ENCODE results near the gene CLCNKB. TPM values are rescaled to one million over a fixed set of nuclear protein-coding genes. Genes with fewer than 3 reads are reported as not detected.
"Not testable (repeated sequence)": the region's sequence is repeated elsewhere in the genome, so short reads cannot be mapped to it uniquely, and the experiment has no call there.

CLCNKB gene
- total RNA-seq, 4 donors from 2014 or later = 0.39 to 3.1 (median 0.44) TPM; not detected in 1

DNA sequence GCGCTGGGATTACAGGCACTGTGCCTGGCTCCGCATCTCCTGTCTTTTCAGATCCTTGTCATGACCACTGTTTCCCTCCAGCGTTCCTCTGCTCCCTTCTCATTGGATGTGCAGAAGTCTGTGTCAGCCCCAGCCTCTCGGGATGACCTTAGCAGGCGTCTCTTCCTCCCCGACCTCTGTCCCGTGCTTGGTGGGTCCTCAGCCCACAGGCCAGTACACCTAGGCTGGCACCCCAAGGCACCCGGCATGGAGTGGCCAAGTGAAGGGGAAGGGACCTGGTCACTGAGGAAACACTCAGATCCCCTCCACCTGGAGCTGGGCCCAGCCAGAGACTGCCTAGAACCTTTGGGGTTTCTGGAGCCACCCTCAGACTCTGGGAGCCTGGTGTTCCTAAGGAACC, 2.4 kb upstream of the CLCNKB start:
- Histone ChIP-seq H3K4me3 (no peak overlapping the region), H3K27ac (no peak overlapping the region), H3K27me3 (no peaks in the 10 kb centered on the region), H3K9me3 (no peaks in the 10 kb centered on the region), H3K4me1 (no peaks in the 10 kb centered on the region), H3K36me3 (no peaks in the 10 kb centered on the region)
- TF ChIP-seq EP300 (IDR thresholded peaks at IDR 0.05) (no peak), CTCF (IDR thresholded peaks at IDR 0.05) (no peak), POLR2A (IDR thresholded peaks at IDR 0.05) (no peak)
- no peak for DNase-seq (ENCODE audit: low spot score in 2 of 2)
- 41 to 61% methylated on average over 7 to 8 of the region's 8 CpGs for WGBS, 2 donors

GRCh38 chr1:16042096-16042495, 1.5 kb upstream of the CLCNKB start:
- Histone ChIP-seq H3K4me1 (no peaks in the 10 kb centered on the region), H3K27me3 (no peaks in the 10 kb centered on the region), H3K9me3 (no peaks in the 10 kb centered on the region), H3K4me3 (no peak overlapping the region), H3K36me3 (no peaks in the 10 kb centered on the region), H3K27ac (no peak overlapping the region)
- WGBS, 2 donors = 75 to 87% methylated on average over 8 of the region's 9 CpGs
- no peak for DNase-seq (ENCODE audit: low spot score in 2 of 2)
- TF ChIP-seq CTCF (IDR thresholded peaks at IDR 0.05) (no peak), EP300 (IDR thresholded peaks at IDR 0.05) (no peak), POLR2A (IDR thresholded peaks at IDR 0.05) (no peak)

- 73 to 85% methylated on average over 5 to 6 of the region's 9 CpGs for WGBS, 2 donors
- not testable (repeated sequence) for H3K9me3 ChIP-seq; H3K27me3 ChIP-seq; H3K36me3 ChIP-seq; H3K4me1 ChIP-seq; H3K27ac ChIP-seq; H3K4me3 ChIP-seq; DNase-seq (ENCODE audit: low spot score in 2 of 2)
These were observed 928 bp upstream of the CLCNKB start for GRCh38 chr1:16042654-16043053.

GRCh38 chr1:16043950-16044349, 368 bp downstream of the CLCNKB start:
- Histone ChIP-seq H3K36me3 (no peaks in the 10 kb centered on the region), H3K27ac (no peak overlapping the region)
- WGBS, 2 donors = 95 to 96% methylated on average over 5 of the region's 5 CpGs

GRCh38 chr1:16046842-16047241, 3.3 kb downstream of the CLCNKB start:
- 53 to 73% methylated on average over 3 to 6 of the region's 7 CpGs for whole genome bisulfite sequencing, 2 donors
- no peak overlapping the region for H3K27ac ChIP-seq
- no peaks in the 10 kb centered on the region for H3K27me3 ChIP-seq
- no peak for DNase-seq (ENCODE audit: low spot score in 2 of 2)
- H3K9me3 ChIP-seq = no peaks in the 10 kb centered on the region
- TF ChIP-seq CTCF (IDR thresholded peaks at IDR 0.05) (no peak), EP300 (IDR thresholded peaks at IDR 0.05) (no peak), POLR2A (IDR thresholded peaks at IDR 0.05) (no peak)
- peaks cover 0 to 12% (median 5%) of the 10 kb centered on the region in 4 donors for H3K4me1 ChIP-seq
- no peak overlapping the region for H3K4me3 ChIP-seq
- H3K36me3 ChIP-seq = no peaks in the 10 kb centered on the region

More at GRCh38 chr1:16043950-16044349, 368 bp downstream of the CLCNKB start:
- H3K4me1 ChIP-seq = peaks cover 0 to 10% (median 4%) of the 10 kb centered on the region in 4 donors
- H3K9me3 ChIP-seq = no peaks in the 10 kb centered on the region
- no peak for DNase-seq (ENCODE audit: low spot score in 2 of 2)
- no peak overlapping the region for H3K4me3 ChIP-seq
- TF ChIP-seq POLR2A (IDR thresholded peaks at IDR 0.05) = no peak
- TF ChIP-seq EP300 (IDR thresholded peaks at IDR 0.05) = no peak
- TF ChIP-seq CTCF (IDR thresholded peaks at IDR 0.05) = no peak
- H3K27me3 ChIP-seq = no peaks in the 10 kb centered on the region
